GM12892 (cell line): ENCODE data around the gene NOS1.

Experiments
- POLR2A ChIP-seq: IDR thresholded peaks from 2 replicates; pipeline ENCODE4 v1.6.1; 2011; ENCODE audit warnings: low read depth, low read length, control low read depth
- POLR2AphosphoS5 ChIP-seq: IDR thresholded peaks from 2 replicates; pipeline ENCODE4 v1.6.1; 2011; ENCODE audit warnings: low read depth, low read length, control low read depth

GRCh38 chr12:117404203-117404853 lies 42.9 kb upstream of the NOS1 start:
- TF ChIP-seq POLR2AphosphoS5 = no peak
- TF ChIP-seq POLR2A = no peak
